B cell (primary cell): Measurements from ENCODE around the gene FCN1.

Source experiments
- CTCF ChIP-seq: fragments of 200-600 bp; IDR thresholded peaks from one replicate; pipeline ENCODE4 v1.8.0; 2022; ENCODE audit warnings: antibody characterized with exemption, mild to moderate bottlenecking
- EZH2 ChIP-seq: IDR thresholded peaks from 2 replicates; pipeline ENCODE4 v1.6.1; 2012; ENCODE audit warnings: borderline replicate concordance, low read depth, mild to moderate bottlenecking, moderate library complexity, low read length; ENCODE audit not compliant: insufficient read depth, poor library complexity, severe bottlenecking

- TF ChIP-seq CTCF (no peak), EZH2 (no peak)
Measured at GRCh38 chr9:134858051-134858841, 59.5 kb downstream of the FCN1 start.
